Skin of body (tissue), 2 donors: ENCODE measurements around the gene KLHL2. TPM values are rescaled to one million over a fixed set of nuclear protein-coding genes. Genes with fewer than 3 reads are reported as not detected.

Experiments
- DNase-seq: peaks from one replicate; lab custom pipeline; 2025; lab: John Stamatoyannopoulos, UW
- total RNA-seq: library from RNA; depleted of rRNA; stranded (reverse); fragments of >200 nt; gene quantifications from one replicate; pipeline ENCODE4 v1.2.3, GENCODE V29; 2014

Gene KLHL2
- total RNA-seq, 1 donor from 2014 or later, result 10.1 TPM

DNA sequence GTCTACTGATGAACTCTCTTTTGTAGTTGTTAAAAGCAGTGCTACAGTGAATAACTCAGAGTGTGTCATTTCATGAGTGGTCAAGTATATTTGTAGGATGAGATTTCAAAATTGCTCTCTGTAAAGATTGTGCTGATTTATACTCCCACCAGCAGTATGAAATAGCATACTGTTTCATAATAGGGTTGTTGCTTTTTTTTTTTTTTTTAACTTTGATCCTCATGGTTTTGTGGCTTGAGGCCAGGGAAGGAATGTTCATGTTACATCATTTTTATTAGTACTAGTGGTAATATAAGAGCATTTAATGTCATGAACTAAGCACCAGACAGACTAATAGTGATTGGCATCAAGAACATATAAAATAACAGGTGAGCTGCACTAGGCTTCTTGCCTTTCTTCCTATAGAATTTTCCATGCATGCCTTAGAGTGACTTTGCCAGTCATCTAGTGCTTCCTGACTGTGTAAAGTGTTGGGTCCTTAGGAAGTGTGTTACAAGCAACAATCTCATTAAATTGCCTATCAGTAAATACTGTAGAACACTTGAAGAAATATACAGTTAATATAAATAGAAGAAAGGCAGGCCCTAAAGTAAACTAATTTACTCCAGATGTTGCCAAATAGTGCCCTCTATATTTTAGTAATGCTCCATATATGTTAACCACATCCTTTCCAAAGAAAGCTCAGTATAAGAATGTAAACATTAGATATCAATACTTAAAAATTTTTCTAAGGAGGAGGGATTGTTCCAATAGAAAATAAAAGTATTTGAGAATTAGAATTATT lies 81.5 kb downstream of the KLHL2 start:
- DNase-seq, result no peak

DNA sequence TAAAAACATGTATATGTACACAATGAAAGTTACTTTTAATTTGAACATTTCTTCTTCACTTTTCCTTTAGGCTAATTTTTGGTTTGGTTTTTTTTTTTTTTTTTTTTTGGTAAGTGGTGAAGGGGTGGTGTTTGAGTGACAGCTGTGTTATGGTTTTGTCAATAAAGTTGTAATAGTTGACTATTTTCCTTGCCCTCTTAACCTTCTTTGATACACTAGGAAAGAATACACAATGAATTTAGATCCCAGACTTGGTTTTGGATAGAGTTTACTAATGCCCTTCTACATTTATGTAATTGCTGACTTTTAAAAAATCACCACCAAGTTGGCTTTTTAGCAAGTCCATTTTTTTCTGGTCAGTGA lies 82.0 kb downstream of the KLHL2 start:
- DNase-seq, result no peak

DNA sequence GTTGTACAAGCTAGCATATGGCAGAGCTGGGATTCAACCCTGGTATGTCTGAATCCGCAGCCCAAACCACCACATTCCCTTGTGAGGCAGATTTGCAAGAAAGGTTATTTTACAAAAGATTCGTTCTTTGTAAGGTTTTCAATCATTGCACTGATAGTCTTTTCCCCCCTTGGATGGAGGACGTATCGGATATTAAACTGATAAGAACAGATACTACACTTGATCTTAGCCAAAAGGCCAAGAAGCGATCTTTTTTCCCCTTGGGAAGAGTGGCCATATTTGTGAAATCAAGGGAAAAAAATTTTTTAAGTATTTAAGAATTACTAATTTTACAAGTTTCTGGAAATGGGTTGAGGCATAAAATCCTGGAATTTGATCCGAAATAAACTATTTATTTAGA lies 85.7 kb downstream of the KLHL2 start:
- DNase-seq, result no peak

DNA sequence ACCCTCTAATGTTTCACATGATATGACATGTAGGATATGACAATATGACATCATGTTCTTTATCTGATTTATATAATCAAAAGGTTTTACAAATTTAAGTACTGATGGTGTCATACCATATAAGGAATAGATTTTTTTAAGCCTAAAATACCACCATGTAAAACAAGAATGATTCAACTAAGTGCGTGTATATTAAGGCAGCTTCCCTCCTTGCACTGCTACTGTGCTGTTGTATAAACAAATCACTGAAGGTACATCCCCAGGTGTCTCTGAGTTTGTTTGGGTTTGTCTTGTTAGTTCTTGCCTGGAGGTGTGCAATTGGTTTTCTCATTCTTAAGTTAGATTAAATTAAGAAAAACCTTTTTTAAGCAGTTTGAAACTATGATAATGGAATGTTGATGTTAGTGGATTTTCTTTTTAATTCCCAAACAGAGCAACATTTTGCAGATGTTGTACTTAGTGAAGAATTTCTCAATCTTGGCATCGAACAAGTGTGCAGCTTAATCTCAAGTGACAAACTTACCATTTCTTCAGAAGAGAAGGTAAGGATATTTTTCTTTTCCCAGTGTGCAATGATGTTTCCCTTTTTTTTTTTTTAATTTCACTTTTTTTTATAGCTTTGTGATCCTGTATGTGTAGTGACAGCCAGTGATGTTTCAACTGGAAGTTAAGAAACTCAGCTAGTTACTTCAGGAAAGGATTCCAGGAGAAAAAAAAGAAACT lies 86.7 kb downstream of the KLHL2 start:
- DNase-seq, result no peak

DNA sequence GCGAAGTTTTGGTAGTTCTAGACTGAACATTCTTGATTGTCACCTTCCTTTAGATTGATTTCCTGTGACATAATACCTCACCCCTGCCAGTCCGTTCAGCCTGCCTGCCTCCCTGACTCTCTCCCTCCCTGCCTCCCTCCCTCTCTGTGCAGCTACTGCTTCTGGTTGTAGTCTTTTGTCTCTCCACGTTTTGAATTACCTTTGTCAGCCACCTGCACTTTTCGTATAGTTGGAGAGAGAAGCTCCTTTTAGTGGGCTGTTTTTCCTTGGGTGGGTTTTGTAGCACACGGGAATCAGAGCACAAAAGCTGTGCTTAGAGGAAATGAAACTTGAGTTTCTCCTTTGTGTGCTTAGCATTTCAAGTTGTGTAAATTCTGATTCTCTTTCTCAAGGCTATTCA lies 87.5 kb downstream of the KLHL2 start:
- no peak for DNase-seq

DNA sequence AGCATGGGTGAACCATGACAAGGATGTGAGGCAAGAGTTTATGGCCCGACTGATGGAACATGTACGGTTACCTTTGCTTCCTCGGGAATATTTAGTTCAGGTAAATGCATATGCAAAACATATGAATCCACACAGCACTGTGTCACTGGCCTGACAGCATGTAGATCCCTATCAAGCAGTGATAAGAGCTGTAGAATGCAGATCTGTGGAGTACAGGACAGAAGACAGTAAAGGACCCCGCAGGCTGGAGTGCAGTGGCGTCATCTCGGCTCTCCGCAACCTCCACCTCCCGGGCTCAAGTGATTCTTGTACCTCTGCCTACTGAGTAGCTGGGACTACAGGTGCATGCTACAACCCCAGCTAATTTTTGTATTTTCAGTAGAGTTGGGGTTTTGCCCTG lies 90.3 kb downstream of the KLHL2 start:
- DNase-seq, result no peak

DNA sequence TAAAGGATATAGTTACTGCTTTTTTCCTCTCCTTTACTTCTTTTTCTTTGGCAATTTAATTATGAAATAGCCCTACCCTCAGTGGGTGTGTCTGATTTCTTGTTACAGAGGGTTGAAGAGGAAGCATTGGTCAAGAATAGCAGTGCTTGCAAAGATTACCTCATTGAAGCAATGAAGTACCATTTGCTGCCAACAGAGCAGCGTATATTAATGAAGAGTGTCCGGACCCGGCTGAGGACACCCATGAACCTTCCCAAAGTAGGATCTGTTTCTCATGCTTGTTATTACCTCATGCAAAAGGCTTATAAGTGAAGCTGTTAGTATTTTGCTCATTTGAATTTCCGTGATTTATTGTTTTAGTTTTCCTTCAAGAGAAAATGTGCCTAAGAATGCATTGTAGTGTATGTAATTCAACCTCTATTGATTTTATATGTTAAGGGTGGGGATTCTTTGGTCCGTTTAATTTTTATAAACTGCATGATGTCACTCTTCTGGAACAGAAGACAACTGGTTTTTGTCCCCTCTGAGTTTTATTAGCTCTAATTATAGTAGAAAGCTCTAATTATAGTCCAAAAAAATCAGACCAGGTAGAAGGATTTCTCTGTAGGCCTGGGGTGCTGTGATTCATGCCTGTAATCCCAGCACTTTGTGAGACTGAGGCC lies 92.2 kb downstream of the KLHL2 start:
- DNase-seq, result no peak

DNA sequence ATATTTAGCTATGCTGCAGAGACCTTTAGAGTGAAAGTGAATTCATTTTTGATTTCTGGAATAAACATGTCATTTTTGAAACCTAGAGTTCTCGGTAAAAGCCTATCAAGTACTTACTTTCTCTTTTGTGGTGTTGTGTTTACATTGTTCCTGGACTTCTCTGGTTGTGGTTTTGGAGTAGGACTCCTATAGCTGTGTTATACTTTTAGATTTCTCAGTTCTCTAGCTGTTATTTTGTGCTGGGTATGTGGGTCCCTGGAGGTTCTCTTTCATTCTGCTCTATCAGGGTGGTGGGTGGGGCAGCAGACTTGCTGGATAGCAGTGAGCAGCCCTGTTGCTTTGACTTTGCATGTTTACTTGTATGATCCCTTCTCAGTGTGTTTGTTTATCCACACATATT lies 94.5 kb downstream of the KLHL2 start:
- DNase-seq, result no peak

DNA sequence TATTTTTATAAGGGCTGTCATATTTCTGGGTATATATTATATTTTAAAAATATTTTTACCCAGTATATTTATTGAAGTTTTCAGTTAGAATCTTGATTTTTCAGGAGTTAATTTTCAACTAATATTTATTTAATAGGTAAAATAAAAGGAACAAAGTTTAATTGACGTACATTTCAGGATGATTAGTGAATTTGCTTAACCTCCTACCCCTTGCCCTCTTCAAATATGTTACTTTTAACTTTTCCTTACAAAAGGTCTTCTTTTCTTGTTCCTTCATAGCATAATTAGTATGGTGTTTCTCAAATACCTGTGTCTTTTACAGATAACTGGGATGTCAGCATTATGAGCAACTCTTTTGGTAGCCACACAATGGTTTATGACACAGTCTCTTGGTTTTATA lies 95.3 kb downstream of the KLHL2 start:
- DNase-seq, result no peak

DNA sequence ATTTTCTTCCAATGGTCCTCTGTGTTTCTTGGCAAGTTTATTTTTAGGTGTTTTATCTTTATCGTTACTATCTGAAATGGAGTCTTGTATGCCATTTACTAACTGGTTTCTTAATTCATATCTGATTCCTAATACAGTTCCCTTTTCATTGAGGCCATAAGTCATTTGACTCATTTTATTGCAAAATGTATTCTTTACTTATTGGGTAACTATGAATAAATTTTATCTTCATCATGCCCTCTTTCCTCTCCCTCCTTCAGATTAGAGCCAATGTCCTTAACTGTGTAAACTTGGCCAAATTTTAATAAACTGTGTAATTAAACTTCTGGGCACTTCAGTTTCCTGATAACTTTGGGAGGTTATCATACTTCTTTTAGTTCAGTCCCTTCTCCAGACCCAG lies 100.8 kb downstream of the KLHL2 start:
- DNase-seq, result no peak

DNA sequence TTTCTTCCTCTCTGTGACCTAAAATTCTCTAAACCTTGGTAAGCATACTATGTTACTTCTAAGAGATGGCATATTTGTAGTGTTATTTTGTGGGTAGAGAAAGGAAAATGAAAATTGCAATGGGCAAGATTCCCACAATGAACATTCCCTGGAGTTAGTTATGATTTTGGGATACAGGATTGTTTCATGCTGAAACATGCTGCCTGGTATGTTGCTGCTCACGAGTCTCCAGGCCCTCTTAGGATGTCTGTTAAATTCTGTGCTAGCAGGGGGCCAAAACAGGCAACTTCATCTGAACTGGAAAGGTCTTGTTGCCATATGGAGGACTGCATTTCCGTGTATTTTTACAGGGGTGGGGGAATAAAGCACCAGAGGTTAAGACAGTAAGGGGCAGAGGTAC lies 101.2 kb downstream of the KLHL2 start:
- no peak for DNase-seq

DNA sequence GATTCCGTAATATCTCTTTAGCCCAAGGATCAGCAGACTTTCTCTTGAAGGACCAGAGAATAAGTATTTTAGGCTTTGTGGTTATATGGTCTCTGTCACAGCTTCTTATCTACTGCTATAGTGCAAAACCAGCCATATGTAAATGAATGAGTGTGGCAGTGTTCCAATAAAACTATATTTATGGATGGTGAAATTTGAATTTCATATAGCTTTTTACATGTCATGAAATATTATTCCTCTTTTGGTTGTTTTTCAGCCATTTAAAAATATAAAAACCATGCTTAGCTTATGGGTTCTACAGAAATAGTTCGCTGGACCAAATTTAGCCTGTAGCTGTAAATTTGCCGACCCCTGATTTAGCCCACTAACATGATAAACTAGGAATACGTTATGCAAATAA lies 102.1 kb downstream of the KLHL2 start:
- DNase-seq, result no peak

DNA sequence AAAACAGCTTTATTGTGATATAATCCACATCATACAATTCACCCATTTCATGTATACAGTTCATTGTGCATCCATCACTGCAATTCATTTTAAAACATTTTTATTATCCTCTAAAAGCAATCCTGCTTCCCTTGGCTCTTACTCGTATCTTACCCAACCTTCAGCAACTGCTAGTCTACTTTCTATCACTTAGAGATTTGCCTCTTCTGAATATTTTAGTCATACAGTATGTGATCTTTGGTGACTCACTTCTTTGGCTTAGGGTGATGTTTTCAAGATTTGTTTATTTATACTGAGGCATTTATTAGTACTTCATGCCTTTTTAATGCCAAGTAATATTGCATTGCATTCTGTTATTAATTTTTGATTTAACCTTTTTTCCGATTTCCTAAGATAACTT lies 105.1 kb downstream of the KLHL2 start:
- no peak for DNase-seq

DNA sequence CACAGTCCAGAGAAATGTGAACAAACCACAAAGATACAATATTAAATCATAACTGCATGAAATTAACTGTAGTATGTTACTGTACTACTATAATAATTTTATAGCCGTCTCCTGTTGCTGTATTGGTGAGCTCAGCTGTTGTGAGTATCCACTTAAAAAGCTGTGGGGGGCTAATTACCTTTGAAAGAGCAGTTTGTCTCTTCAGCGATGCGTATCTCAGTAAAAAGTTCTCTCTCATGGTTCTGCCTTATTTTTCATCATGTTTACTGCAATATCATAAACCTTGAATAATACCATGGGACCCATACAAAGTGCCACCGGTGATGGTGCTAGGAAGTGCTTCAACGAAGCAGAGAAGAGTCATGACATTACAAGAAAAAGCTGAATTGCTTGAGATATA lies 111.7 kb downstream of the KLHL2 start:
- DNase-seq, result no peak

DNA sequence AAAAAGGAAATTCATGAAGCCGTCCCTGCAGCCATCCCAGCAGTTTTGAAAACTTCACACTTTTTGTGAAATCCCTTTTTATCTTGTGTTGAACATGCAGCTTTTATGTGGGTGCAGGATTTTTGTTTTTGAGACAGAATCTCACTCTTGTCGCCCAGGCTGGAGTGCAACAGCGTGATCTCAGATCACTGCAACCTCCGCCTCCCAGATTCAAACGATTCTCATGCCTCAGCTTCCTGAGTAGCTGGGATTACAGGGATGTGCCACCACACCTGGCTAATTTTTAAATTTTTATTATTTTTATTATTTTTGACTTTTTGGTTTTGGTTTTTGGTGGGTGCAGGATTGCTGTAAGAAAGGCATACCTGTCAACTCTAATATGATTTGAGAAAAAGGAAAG lies 112.1 kb downstream of the KLHL2 start:
- no peak for DNase-seq

DNA sequence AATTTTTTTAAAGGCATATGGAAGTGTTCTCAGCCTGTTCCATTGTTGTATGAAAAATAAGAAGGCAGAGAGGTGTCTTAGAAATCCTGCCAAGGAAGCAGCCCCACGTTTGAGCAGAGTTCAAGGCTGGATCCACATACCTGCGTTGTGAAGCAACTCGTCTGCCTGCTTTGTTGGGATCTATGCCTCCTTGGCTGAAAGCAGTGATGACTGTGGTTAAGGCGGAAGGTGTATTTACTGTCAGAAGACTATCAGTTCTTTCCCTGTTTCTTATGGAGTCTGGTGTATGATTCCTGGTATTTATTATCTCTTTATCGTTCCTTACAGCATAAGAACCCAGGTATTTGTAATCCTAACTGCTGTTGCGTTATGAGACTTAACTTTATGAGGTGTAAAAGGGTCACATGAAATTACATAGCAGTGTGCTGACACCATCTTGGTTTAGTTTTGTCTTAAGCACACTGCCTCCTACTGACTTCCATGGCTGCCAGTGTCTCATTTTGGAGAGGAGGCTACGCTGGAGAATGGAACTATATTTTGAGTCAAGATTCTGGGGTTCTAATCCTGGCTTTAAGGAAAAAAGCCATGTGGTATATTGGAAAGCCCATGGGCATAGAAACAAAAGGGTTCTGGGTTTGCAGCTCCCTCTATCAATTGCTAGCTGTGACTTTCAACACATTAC lies 117.0 kb downstream of the KLHL2 start:
- DNase-seq, result no peak

DNA sequence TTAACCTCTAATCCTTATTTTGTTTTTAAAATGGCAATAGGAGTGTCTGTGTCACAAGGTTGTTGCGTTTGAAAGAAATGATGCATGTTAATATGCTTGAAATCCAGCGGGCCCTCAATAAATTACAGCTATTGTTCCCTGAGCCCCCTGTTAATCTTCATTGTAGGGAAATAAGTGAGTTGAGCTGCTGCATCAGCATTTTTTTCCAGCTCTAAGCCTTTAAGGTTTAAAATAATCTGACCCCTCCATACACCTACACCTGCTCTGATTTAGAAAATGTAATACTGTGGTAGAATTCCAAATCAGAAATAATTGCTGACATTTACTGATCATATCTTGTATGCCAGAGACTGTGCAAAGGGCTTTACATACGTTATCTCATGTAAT lies 117.5 kb downstream of the KLHL2 start:
- DNase-seq, result no peak

DNA sequence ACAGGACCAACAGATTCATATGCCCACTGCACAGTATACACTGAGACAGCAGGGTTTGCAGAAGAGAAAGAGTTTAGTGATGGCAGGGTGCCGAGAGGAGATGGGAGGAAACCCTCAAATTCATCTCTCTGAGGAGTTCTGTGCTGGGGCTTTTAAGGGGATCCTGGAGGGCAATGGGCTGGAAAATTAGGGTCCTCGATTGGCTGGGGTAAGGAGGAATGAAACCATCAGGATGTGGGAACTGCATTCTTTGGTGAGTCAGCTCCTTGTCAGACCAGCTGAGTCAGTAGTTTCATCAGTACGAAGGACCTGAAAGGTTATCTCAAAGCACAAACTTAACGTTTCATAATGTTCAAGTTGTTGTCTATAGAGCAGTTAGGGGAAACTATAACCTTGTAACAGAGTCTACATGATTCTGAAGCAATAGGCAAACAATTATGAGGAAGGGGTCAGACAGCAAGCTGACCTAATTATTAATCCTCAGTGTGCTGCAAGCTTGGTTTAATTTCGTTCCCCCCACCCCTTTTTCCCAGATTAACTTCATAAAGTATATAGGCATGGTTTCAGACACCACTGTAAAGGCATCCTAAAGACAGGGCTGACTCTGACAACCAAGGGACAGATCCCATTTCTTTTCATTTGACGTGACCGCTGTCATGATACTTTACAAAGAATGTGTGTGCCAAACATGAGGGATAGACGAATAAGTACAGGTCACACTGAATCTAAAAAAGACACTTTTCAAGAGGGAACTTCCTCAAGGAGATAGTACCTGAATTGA lies 118.6 kb downstream of the KLHL2 start:
- no peak for DNase-seq

DNA sequence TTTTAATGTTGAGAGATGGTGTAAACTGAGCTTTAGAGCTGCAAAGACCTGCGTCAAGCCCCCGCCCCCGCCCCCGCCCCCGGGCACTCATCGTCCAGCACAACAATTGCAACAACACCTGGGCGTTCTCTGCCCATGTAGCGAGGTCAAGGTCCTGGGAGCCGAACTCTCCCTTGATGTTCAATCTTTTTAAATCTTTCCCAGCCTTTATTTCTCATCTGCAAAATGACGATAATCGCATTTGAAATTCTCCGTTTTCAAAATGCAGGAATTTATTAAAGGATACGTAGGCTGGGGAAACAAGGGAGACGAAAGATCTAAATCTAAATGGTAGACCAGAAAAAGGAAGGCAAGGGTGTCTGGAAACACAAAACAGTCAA lies 119.5 kb downstream of the KLHL2 start:
- no peak for DNase-seq

DNA sequence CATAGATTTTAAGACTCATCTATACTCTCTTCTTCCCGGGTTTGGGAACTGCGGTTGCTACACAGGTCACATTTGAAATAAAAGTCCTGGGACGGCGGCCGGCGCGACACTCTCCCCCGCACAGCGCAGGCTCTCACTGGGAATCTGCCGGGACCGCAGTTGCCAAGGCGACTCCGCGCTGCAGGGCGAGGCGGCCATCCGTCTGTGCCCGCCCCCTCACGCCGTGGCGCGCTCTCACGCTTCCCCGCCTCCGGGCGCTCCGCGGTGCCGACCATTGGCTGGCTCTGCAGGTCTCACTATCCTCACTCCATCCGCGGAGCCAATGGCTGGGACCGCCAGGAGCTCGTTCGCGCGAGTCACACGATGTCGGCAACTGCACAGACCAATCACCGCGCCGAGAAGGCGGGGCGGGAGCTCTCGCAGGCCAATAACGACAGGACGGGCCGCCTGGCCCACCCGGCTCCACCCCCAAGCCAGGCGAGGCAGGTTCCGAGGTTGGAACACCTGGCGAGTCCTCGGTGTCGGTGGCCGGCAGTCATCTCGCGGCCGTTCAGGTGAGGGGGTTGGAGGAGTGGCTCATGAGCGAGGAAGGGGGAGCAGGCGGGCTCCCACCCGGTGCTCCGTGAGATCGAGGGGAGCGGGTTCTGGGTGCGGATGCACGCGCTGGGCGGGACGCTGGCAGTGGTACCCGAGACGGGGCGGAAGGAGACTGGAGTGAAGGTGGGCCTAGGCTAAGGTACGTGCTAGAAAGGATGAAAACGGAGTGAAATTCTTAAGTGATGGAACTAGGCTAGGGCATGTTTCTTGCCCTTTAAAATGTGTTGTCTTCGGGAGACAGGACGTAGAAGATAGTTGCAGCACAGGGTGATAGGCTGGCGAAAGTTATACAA lies 120.1 kb downstream of the KLHL2 start, which contains the start of gene MSMO1:
MSMO1 (plus strand) TSS at position 459 of the 890 bp plus-strand sequence. CDS start 5,702 bp downstream, outside the sequence.
- peak; percentile 99 for DNase-seq
